Measurements from ENCODE around the gene BICD2. TPM values are rescaled to one million over a fixed set of nuclear protein-coding genes. Genes with fewer than 3 reads are reported as not detected.

BICD2 gene
- total and polyA plus RNA-seq, 10 of the 15 experiments (the other 5 are each of a cell fraction or from before 2014, with no cell fraction given): 5.3 to 25.5 (median 14.4) TPM

GRCh38 chr9:92795598-92796336 is 31.1 kb upstream of the BICD2 start (continued):
- TF ChIP-seq ATF2 (IDR thresholded peaks at IDR 0.05; ENCODE audit: low read length): no peak
- TF ChIP-seq CREB1 (IDR thresholded peaks at IDR 0.05; ENCODE audit: low read depth): no peak
- no peak for TF ChIP-seq CHD2 (IDR thresholded peaks at IDR 0.05; ENCODE audit: borderline replicate concordance, low read depth, low read length)
- no peak for TF ChIP-seq CBX5 (IDR thresholded peaks at IDR 0.05; ENCODE audit: low read depth)

- in situ Hi-C loops (cut with MboI) (loop anchor here (5.0 kb wide), 2 partner anchors 78 to 658 kb away; no protein-coding TSS in a partner anchor), intact Hi-C loops (cut with micrococcal nuclease; ENCODE audit: unreplicated experiment) (loop anchor here (5.0 kb wide), 1 partner anchor 658 kb away; no protein-coding TSS in a partner anchor)
- H3K4me3 ChIP-seq: no peak overlapping the region
- no peak overlapping the region for H3K4me2 ChIP-seq (ENCODE audit: control insufficient read depth, insufficient read depth)
- no peak for DNase-seq (ENCODE audit: low read depth, low spot score)
- peaks cover 3 to 5% of the 10 kb centered on the region in 2 experiments for H3K27me3 ChIP-seq (replicated peaks in 1 of 2; ENCODE audit: control insufficient read depth in 2 of 2, insufficient read depth in 2 of 2, low read length in 1 of 2)
- no peaks in the 10 kb centered on the region for H3K79me2 ChIP-seq (ENCODE audit: control insufficient read depth, insufficient read depth, low read length)
- no peak overlapping the region for H2AFZ ChIP-seq (ENCODE audit: control insufficient read depth, low read depth, low read length)
- ChIA-PET SMC1A (ENCODE audit: uncharacterized antibody, unreplicated experiment) (no interaction called here), CTCF (interaction anchor here (9.4 kb wide), 1 partner anchor 78 kb away, joined by 156 read pairs; no protein-coding TSS in a partner anchor), RAD21 (ENCODE audit: unreplicated experiment) (no interaction called here), POLR2A (no interaction called here)
- H3K4me1 ChIP-seq (ENCODE audit: control insufficient read depth, insufficient read depth, low read length): peaks cover 6% of the 10 kb centered on the region; the same call in 1 of the 2 replicates
- ATAC-seq: no peak
- H3K9me3 ChIP-seq (replicated peaks; ENCODE audit: control insufficient read depth, insufficient read depth, low read length): peaks cover 2% of the 10 kb centered on the region; the same call in 2 of the 3 replicates
- no peaks in the 10 kb centered on the region for H3K36me3 ChIP-seq (ENCODE audit: control insufficient read depth in 2 of 2, insufficient read depth in 2 of 2, low read length in 1 of 2)
- 61% methylated on average over 4 of the region's 4 CpGs for WGBS (ENCODE audit: insufficient coverage, insufficient replicate concordance, low lambda C conversion rate, missing lambda C conversion rate)
- no peak overlapping the region for H3K9ac ChIP-seq (ENCODE audit: control insufficient read depth, insufficient read depth, low read length)
- H3K27ac ChIP-seq (ENCODE audit: control insufficient read depth, insufficient read depth): no peak overlapping the region
- no TSS peak for BruUV-seq (replicated peaks)
- no peaks in the 10 kb centered on the region; the same call in 1 of the 2 replicates for H4K20me1 ChIP-seq (ENCODE audit: control insufficient read depth, insufficient read depth)
- no peak for FAIRE-seq
- TF ChIP-seq TBL1XR1 (IDR thresholded peaks at IDR 0.05; ENCODE audit: low read depth, low read length) (no peak), CHD1 (IDR thresholded peaks at IDR 0.05; ENCODE audit: low read depth, low read length) (no peak), CTCF (IDR thresholded peaks at IDR 0.05 in 2 of 3, conservative IDR thresholded peaks at IDR 0.05 in 1 of 3; ENCODE audit: control insufficient read depth in 2 of 3, extremely low read depth in 1 of 3, insufficient read depth in 1 of 3, low read depth in 3 of 3, low read length in 3 of 3) (no peak), ZBTB40 (IDR thresholded peaks at IDR 0.05; ENCODE audit: borderline replicate concordance) (no peak), ZNF384 (IDR thresholded peaks at IDR 0.05; ENCODE audit: borderline replicate concordance, low read depth, low read length) (no peak), ZBED1 (IDR thresholded peaks at IDR 0.05; ENCODE audit: borderline replicate concordance) (no peak), DPF2 (IDR thresholded peaks at IDR 0.05) (no peak), HCFC1 (IDR thresholded peaks at IDR 0.05; ENCODE audit: low read length) (no peak), CBX3 (IDR thresholded peaks at IDR 0.05; ENCODE audit: borderline replicate concordance, low read depth) (no peak), SIN3A (IDR thresholded peaks at IDR 0.05; ENCODE audit: low read depth, low read length) (no peak), SMAD1 (IDR thresholded peaks at IDR 0.05; ENCODE audit: low read depth, partially characterized antibody) (no peak)
Observed at GRCh38 chr9:92795000-92795399, 30.4 kb upstream of the BICD2 start.
